Glutamatergic neuron (in vitro differentiated cells): ENCODE data around the gene FAT4. TPM values are rescaled to one million over a fixed set of nuclear protein-coding genes. Genes with fewer than 3 reads are reported as not detected.

Experiments used
- DNase-seq: peaks from one replicate; pipeline ENCODE4 v3.0.0; 2022
- H3K27ac Mint-ChIP-seq: one replicate; pipeline ENCODE4 v1.8.0; 2020; ENCODE audit warnings: mild to moderate bottlenecking, mixed read lengths, inconsistent platforms; ENCODE audit not compliant: unreplicated experiment
- H3K27me3 Mint-ChIP-seq: one replicate; pipeline ENCODE4 v1.8.0; 2020; ENCODE audit warnings: mild to moderate bottlenecking, moderate library complexity, mixed read lengths, inconsistent platforms; ENCODE audit not compliant: unreplicated experiment
- H3K36me3 Mint-ChIP-seq: one replicate; pipeline ENCODE4 v1.8.0; 2020; ENCODE audit warnings: mild to moderate bottlenecking, mixed read lengths, inconsistent platforms; ENCODE audit not compliant: unreplicated experiment
- H3K4me1 Mint-ChIP-seq: one replicate; pipeline ENCODE4 v1.8.0; 2020; ENCODE audit warnings: mild to moderate bottlenecking, low read depth, mixed read lengths, inconsistent platforms; ENCODE audit not compliant: unreplicated experiment
- H3K4me3 Mint-ChIP-seq: one replicate; pipeline ENCODE4 v1.8.0; 2020; ENCODE audit warnings: mild to moderate bottlenecking, mixed read lengths, inconsistent platforms; ENCODE audit not compliant: unreplicated experiment
- H3K9me3 Mint-ChIP-seq: one replicate; pipeline ENCODE4 v1.8.0; 2020; ENCODE audit warnings: mild to moderate bottlenecking, moderate library complexity, mixed read lengths, inconsistent platforms; ENCODE audit not compliant: unreplicated experiment
- total RNA-seq: library from RNA; stranded (reverse); fragmentation: NEBNext Ultra II Directional; extraction: Animal tissue kit (Norgen Biotek cat#: 25700); gene quantifications from one replicate; pipeline ENCODE4 v1.2.1, GENCODE V29; 2021; ENCODE audit not compliant: unreplicated experiment
- TF ChIP-seq, protein P1 (sequence below): fragments of 200-600 bp; sonication (generic); IDR thresholded peaks from one replicate; pipeline ENCODE4 v1.5.0; 2021; ENCODE audit not compliant: partially characterized antibody, unreplicated experiment

The FAT4 gene
- total RNA-seq, 1 donor from 2014 or later, result 6.8 TPM

DNA sequence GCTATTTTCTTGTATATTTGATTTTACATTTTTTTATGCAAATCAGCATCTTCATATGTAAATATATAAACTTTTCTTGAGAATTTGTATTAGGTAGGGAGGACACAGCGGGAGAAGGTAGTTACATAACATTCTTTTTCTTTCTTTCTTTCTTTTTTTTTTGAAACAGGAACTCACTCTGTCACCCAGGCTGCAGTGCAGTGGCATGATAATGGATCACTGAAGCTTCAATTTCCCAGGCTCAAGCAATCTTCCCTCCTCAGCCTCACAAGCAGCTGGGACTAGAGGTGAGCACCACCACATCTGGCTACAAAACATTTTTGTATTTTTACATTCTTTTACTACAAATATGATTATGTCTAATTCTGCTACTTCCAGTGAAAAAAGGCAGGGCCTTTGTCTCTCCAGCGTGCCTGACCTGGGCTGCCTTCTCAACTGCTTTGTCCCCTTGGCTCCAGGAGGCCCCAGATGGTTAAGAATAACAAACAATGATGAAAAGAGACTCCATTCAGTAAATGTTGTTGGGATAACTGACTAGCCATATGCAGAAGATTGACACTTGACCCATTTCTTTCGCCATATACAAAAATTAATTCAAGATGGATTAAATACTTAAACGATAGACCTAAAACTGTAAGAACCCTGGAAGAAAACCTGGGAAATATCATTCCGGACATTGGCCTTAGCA, 46.5 kb upstream of the FAT4 start:
- peaks cover 33% of the 10 kb centered on the region for H3K4me1 Mint-ChIP-seq
- H3K36me3 Mint-ChIP-seq, result no peaks in the 10 kb centered on the region
- no peak for DNase-seq
- H3K4me3 Mint-ChIP-seq, result no peak overlapping the region
- H3K27ac Mint-ChIP-seq, result peak overlapping the region; percentile 90
- H3K27me3 Mint-ChIP-seq, result no peaks in the 10 kb centered on the region
- TF ChIP-seq, protein P1, sequence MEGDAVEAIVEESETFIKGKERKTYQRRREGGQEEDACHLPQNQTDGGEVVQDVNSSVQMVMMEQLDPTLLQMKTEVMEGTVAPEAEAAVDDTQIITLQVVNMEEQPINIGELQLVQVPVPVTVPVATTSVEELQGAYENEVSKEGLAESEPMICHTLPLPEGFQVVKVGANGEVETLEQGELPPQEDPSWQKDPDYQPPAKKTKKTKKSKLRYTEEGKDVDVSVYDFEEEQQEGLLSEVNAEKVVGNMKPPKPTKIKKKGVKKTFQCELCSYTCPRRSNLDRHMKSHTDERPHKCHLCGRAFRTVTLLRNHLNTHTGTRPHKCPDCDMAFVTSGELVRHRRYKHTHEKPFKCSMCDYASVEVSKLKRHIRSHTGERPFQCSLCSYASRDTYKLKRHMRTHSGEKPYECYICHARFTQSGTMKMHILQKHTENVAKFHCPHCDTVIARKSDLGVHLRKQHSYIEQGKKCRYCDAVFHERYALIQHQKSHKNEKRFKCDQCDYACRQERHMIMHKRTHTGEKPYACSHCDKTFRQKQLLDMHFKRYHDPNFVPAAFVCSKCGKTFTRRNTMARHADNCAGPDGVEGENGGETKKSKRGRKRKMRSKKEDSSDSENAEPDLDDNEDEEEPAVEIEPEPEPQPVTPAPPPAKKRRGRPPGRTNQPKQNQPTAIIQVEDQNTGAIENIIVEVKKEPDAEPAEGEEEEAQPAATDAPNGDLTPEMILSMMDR, result no peak
- no peaks in the 10 kb centered on the region for H3K9me3 Mint-ChIP-seq

DNA sequence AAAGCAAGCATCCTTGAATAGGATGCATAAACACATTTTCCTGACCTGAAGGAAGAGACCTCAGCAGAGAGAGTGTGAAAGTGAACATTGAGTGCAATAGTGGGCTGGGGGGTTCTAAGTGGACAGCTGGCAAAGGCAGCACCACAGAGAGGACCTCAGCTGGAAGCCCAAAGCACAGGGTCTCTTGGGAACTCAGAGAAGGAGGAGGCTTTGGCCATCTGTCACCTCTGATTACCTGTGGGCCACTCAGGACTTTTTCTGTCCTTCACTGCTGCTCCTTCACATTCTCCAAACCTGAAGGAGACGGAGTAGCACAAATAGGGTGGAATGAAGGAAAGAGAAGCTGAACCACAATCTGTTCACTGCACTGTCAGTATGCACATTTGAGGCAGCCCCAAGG, 37.9 kb upstream of the FAT4 start:
- Mint-ChIP-seq H3K36me3 (no peaks in the 10 kb centered on the region), H3K9me3 (peaks cover 13% of the 10 kb centered on the region), H3K4me1 (peaks cover 33% of the 10 kb centered on the region), H3K27ac (peak overlapping the region; percentile 93), H3K27me3 (peaks cover 6% of the 10 kb centered on the region), H3K4me3 (peak overlapping the region; percentile 73)
- peak; percentile 45 for DNase-seq
- TF ChIP-seq, protein P1, result no peak

DNA sequence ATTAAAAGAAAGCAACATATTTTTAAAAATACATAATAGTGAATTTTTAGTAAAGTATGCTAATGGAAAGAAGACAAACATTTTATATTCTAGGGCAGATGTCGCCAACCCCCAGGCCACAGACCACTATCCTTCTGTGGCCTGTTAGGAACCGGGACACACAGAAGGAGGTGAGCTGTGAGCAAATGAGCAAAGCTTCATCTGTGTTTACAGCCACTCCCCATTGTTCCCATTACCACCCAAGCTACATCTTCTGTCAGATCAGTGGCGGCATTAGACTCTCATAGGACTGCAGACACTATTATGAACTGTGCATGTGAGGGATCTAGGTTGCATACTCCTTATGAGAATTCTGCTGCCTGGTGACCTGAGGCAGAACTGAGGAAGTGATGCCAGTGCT, 37.0 kb upstream of the FAT4 start:
- no peak for DNase-seq
- H3K4me1 Mint-ChIP-seq, result peaks cover 33% of the 10 kb centered on the region
- peak overlapping the region; percentile 93 for H3K27ac Mint-ChIP-seq
- H3K9me3 Mint-ChIP-seq, result peaks cover 13% of the 10 kb centered on the region
- H3K36me3 Mint-ChIP-seq, result no peaks in the 10 kb centered on the region
- TF ChIP-seq, protein P1, result no peak
- peak overlapping the region; percentile 26 for H3K4me3 Mint-ChIP-seq
- peaks cover 6% of the 10 kb centered on the region for H3K27me3 Mint-ChIP-seq

DNA sequence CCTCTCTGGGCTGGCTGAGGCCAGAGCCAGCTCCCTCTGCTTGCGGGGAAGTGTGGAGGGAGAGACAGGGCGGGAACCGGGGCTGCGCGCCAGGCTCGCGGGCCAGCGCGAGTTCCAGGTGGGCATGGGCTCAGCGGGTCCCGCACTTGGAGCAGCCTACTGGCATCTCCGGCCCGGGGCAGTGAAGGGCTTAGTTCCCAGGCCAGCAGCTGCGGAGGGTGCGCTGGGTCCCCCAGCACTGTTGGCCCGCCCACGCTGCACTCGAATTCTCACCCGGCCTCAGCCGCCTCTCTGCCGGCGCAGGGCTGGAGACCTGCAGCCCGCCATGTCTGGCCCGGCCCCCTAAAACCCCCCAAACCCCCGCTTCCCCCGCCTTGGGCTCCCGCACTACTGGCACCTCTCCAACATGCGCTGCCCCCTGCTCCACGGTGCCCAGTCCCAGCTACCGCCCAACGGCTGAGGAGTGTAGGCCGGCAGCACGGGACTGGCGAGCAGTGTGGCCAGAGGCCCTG, 33.8 kb upstream of the FAT4 start:
- DNase-seq, result no peak
- peaks cover 4% of the 10 kb centered on the region for H3K27me3 Mint-ChIP-seq
- no peaks in the 10 kb centered on the region for H3K36me3 Mint-ChIP-seq
- peaks cover 11% of the 10 kb centered on the region for H3K9me3 Mint-ChIP-seq
- peaks cover 34% of the 10 kb centered on the region for H3K4me1 Mint-ChIP-seq
- H3K27ac Mint-ChIP-seq, result no peak overlapping the region
- TF ChIP-seq, protein P1, result no peak
- H3K4me3 Mint-ChIP-seq, result no peak overlapping the region

DNA sequence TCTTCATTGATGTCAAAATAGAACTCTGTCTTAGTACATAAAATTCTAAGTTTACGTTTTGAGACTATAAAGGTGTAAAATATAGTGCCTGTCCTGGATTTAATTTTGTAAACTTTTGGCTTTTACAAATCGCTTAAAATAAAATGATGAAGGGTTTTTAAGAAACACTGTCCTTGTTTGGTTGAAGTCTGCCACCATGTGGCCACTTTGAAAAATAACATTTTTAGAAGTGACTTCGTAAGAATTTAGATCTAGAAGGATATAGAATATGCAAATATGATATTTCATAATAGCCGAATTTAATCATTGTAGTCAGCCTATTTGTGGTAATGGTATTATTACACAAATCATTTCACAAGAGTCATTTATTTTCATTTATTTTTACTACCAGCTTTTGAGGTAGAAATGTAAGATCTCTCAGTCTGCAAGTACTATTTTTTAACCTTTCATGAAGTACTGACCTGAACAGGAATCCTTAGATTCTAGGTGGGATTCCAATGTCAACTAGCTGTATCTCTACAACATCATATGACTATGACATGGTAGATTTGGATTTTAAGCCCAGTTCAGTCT, 31.0 kb upstream of the FAT4 start:
- no peak for DNase-seq
- H3K4me3 Mint-ChIP-seq, result no peak overlapping the region
- H3K27ac Mint-ChIP-seq, result no peak overlapping the region
- H3K36me3 Mint-ChIP-seq, result no peaks in the 10 kb centered on the region
- H3K4me1 Mint-ChIP-seq, result peaks cover 13% of the 10 kb centered on the region
- TF ChIP-seq, protein P1, result peak; percentile 88
- H3K27me3 Mint-ChIP-seq, result no peaks in the 10 kb centered on the region
- H3K9me3 Mint-ChIP-seq, result no peaks in the 10 kb centered on the region
